Measurements from ENCODE around the gene FAM120A. TPM values are rescaled to one million over a fixed set of nuclear protein-coding genes. Genes with fewer than 3 reads are reported as not detected.

FAM120A gene
- total and polyA plus RNA-seq, 9 of the 15 experiments (the other 6 are each of a cell fraction or from before 2014, with no cell fraction given): 8.7 to 71.0 (median 42.2) TPM

GRCh38 chr9:93451849-93452709 is 594 bp downstream of the FAM120A start (continued):
- no peak for TF ChIP-seq PHF20 (IDR thresholded peaks at IDR 0.05; ENCODE audit: partially characterized antibody)
- TF ChIP-seq NEUROD1 (IDR thresholded peaks at IDR 0.05; ENCODE audit: borderline replicate concordance, low read depth, low read length, partially characterized antibody): no peak
- no peak for TF ChIP-seq ZNF75A (CRISPR knock-in tag; IDR thresholded peaks at IDR 0.05)
- no peak for TF ChIP-seq PTBP1 (IDR thresholded peaks at IDR 0.05; ENCODE audit: low read depth, low read length)
- no peak for TF ChIP-seq ZNF324 (CRISPR knock-in tag; IDR thresholded peaks at IDR 0.05)
- no peak for TF ChIP-seq ZNF224 (CRISPR knock-in tag; IDR thresholded peaks at IDR 0.05)
- TF ChIP-seq PYGO2 (tag; IDR thresholded peaks at IDR 0.05): no peak
- no peak for TF ChIP-seq THRA (IDR thresholded peaks at IDR 0.05)
- no peak for TF ChIP-seq ETS2 (tag; IDR thresholded peaks at IDR 0.05; ENCODE audit: borderline replicate concordance, poor library complexity, severe bottlenecking)
- TF ChIP-seq MEF2A (IDR thresholded peaks at IDR 0.05; ENCODE audit: control insufficient read depth, low read depth, low read length): no peak
- no peak for TF ChIP-seq ZNF217 (CRISPR knock-in tag; IDR thresholded peaks at IDR 0.05)
- no peak for TF ChIP-seq COPS2 (conservative IDR thresholded peaks at IDR 0.05)
- TF ChIP-seq SMC3 (conservative IDR thresholded peaks at IDR 0.05; ENCODE audit: insufficient read depth, low read depth, low read length): no peak
- peak; percentile 61; the same call in 1 of the 2 replicates for TF ChIP-seq MGA (IDR thresholded peaks at IDR 0.05)
- TF ChIP-seq GABPB2 (CRISPR knock-in tag; conservative IDR thresholded peaks at IDR 0.05): no peak
